Panc1 (cell line): ENCODE results near the gene FADD. TPM values are rescaled to one million over a fixed set of nuclear protein-coding genes. Genes with fewer than 3 reads are reported as not detected.

Experiments
- ATAC-seq: fragments of 200-7000 bp; cut with Tn5 transposase; 2 replicates; pipeline ENCODE4 v1.9.1; 2020; ENCODE audit warnings: mild to moderate bottlenecking, moderate library complexity
- BruUV-seq: library from RNA; stranded (reverse); fragments of 400-500 nt; replicated peaks from 2 replicates; lab custom pipeline; 2021; lab: Mats Ljungman, UMichigan
- CTCF ChIA-PET: fragments of 300-600 bp; sonication (Branson Sonifier 250); formaldehyde crosslinking; loops from one replicate; lab custom pipeline; 2022; ENCODE audit warnings: antibody characterized with exemption; lab: Charles Lee
- POLR2A ChIA-PET: fragments of 300-600 bp; sonication (Branson Sonifier 250); formaldehyde crosslinking; loops from one replicate; lab custom pipeline; 2022; ENCODE audit warnings: antibody characterized with exemption; lab: Charles Lee
- DNase-seq: peaks from one replicate; pipeline ENCODE4 v3.0.0-alpha.2; 2010; ENCODE audit warnings: low read depth, low spot score
- H3K27ac ChIP-seq: 2 replicates; pipeline ENCODE4 v1.5.1; 2011; ENCODE audit warnings: mild to moderate bottlenecking, low read length, inconsistent platforms
- H3K27me3 ChIP-seq: fragments of 200-500 bp; sonication (Bioruptor generic); 2 replicates; pipeline ENCODE4 v1.6.0; 2014; ENCODE audit warnings: low read length, inconsistent platforms; ENCODE audit not compliant: control insufficient read depth, insufficient read depth
- H3K36me3 ChIP-seq: fragments of 200-500 bp; sonication (Bioruptor generic); 2 replicates; pipeline ENCODE4 v1.5.1; 2014; ENCODE audit warnings: inconsistent platforms, mild to moderate bottlenecking, low read length, moderate library complexity; ENCODE audit not compliant: control insufficient read depth, insufficient read depth
- H3K4me1 ChIP-seq: 2 replicates; pipeline ENCODE4 v1.5.1; 2011; ENCODE audit warnings: inconsistent platforms, mild to moderate bottlenecking, low read length, moderate library complexity; ENCODE audit not compliant: control insufficient read depth, insufficient read depth
- H3K4me3 ChIP-seq, 2 experiments: 2 replicates each; pipeline ENCODE4 v1.5.1; 2011 to 2012; ENCODE audit warnings: low read depth in 2 of 2, low read length in 2 of 2, mild to moderate bottlenecking in 2 of 2, inconsistent platforms in 1 of 2, moderate library complexity in 1 of 2
- H3K9me3 ChIP-seq: fragments of 200-500 bp; sonication (Bioruptor generic); 2 replicates; pipeline ENCODE4 v1.5.1; 2014; ENCODE audit warnings: low read depth, mild to moderate bottlenecking, inconsistent platforms, low read length, moderate library complexity; ENCODE audit not compliant: control insufficient read depth, insufficient read depth
- POLR2AphosphoS5 ChIP-seq: IDR thresholded peaks from 2 replicates; pipeline ENCODE4 v1.6.1; 2012; ENCODE audit warnings: mild to moderate bottlenecking, low read depth, low read length, moderate library complexity
- SIN3A ChIP-seq: IDR thresholded peaks from 2 replicates; pipeline ENCODE4 v1.6.1; 2012; ENCODE audit warnings: low read depth, mild to moderate bottlenecking, low read length, moderate library complexity, borderline replicate concordance; ENCODE audit not compliant: insufficient read depth
- TCF7L2 ChIP-seq: IDR thresholded peaks from 2 replicates; pipeline ENCODE4 v1.6.1; 2011; ENCODE audit warnings: mild to moderate bottlenecking, low read depth, low read length, inconsistent platforms
- in situ Hi-C: cut with HindIII; loops from 2 replicates; pipeline ENCODE4 v1.10.0; 2016; ENCODE audit warnings: low sequenced_read_pairs, low pct_unique_long_range_greater_than_20kb
- intact Hi-C: fragments of 100-400 bp; cut with micrococcal nuclease; formaldehyde crosslinking; loops from one replicate; pipeline ENCODE4 v1.10.0; 2022; ENCODE audit not compliant: unreplicated experiment
- total RNA-seq: library from RNA; stranded (reverse); gene quantifications from one replicate; pipeline ENCODE4 v1.2.1, GENCODE V29; 2021; ENCODE audit not compliant: unreplicated experiment
- TF ChIP-seq, protein P1 (sequence below), 2 experiments: IDR thresholded peaks; 2 replicates each; pipeline ENCODE4 v1.6.1; 2011 to 2012; ENCODE audit warnings: low read depth in 2 of 2, control low read depth in 1 of 2, low read length in 1 of 2, mild to moderate bottlenecking in 1 of 2, moderate library complexity in 1 of 2; ENCODE audit not compliant: insufficient read depth in 1 of 2
- TF ChIP-seq, protein P2 (sequence below): fragments of 450-650 bp; IDR thresholded peaks from 2 replicates; pipeline ENCODE4 v1.5.1; 2017; ENCODE audit warnings: mild to moderate bottlenecking

Gene FADD
- total RNA-seq, 1 experiment from 2014 or later, result 47.3 TPM

DNA sequence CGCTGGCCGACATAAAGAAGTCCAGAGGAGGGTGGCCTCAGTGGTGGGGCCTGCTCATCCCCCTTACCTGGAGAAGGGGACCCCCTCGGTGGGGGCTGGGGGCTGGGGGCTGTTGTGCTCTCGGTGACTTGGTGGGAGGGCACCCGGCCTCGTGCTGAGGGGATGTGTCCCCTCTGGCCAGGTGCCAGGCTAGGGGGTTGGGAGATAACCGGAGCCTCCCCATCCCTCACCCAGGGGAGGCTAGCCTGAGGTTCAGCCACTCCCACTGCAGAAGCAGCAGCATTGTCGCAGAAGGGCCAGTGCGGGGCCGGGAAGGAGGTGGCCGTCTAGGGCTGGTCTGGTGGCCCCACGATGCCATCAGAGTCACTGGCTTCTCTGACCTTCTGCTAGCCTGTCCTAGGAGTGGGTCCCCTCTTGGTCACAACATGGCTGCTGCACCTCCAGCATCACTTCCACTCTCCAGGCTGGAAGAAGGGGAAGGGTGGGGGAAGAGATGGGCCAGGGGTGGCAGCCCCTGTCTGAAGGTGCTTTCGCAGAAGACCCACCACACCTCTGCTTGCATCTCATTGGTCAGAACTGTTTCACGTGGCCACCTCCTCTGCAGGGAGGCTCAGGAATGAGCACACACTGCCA, 44.2 kb upstream of the FADD start:
- no peak for DNase-seq
- TF ChIP-seq POLR2AphosphoS5, result no peak
- no peak for TF ChIP-seq SIN3A
- TF ChIP-seq, protein P1, sequence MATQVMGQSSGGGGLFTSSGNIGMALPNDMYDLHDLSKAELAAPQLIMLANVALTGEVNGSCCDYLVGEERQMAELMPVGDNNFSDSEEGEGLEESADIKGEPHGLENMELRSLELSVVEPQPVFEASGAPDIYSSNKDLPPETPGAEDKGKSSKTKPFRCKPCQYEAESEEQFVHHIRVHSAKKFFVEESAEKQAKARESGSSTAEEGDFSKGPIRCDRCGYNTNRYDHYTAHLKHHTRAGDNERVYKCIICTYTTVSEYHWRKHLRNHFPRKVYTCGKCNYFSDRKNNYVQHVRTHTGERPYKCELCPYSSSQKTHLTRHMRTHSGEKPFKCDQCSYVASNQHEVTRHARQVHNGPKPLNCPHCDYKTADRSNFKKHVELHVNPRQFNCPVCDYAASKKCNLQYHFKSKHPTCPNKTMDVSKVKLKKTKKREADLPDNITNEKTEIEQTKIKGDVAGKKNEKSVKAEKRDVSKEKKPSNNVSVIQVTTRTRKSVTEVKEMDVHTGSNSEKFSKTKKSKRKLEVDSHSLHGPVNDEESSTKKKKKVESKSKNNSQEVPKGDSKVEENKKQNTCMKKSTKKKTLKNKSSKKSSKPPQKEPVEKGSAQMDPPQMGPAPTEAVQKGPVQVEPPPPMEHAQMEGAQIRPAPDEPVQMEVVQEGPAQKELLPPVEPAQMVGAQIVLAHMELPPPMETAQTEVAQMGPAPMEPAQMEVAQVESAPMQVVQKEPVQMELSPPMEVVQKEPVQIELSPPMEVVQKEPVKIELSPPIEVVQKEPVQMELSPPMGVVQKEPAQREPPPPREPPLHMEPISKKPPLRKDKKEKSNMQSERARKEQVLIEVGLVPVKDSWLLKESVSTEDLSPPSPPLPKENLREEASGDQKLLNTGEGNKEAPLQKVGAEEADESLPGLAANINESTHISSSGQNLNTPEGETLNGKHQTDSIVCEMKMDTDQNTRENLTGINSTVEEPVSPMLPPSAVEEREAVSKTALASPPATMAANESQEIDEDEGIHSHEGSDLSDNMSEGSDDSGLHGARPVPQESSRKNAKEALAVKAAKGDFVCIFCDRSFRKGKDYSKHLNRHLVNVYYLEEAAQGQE (IDR thresholded peaks at IDR 0.05; ENCODE audit: insufficient read depth in 1 of 2, low read depth in 2 of 2, low read length in 1 of 2), result no peak
- TF ChIP-seq, protein P2, sequence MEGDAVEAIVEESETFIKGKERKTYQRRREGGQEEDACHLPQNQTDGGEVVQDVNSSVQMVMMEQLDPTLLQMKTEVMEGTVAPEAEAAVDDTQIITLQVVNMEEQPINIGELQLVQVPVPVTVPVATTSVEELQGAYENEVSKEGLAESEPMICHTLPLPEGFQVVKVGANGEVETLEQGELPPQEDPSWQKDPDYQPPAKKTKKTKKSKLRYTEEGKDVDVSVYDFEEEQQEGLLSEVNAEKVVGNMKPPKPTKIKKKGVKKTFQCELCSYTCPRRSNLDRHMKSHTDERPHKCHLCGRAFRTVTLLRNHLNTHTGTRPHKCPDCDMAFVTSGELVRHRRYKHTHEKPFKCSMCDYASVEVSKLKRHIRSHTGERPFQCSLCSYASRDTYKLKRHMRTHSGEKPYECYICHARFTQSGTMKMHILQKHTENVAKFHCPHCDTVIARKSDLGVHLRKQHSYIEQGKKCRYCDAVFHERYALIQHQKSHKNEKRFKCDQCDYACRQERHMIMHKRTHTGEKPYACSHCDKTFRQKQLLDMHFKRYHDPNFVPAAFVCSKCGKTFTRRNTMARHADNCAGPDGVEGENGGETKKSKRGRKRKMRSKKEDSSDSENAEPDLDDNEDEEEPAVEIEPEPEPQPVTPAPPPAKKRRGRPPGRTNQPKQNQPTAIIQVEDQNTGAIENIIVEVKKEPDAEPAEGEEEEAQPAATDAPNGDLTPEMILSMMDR, result no peak
- no peak for TF ChIP-seq TCF7L2
- ATAC-seq, result no peak
- intact Hi-C loops (no loop called here), in situ Hi-C loops (no loop called here)
- CTCF ChIA-PET, result interaction anchor here (1.1 to 1.2 kb wide), 2 partner anchors 15 to 16 kb away, joined by 3 read pairs; no protein-coding TSS in a partner anchor
- Histone ChIP-seq H3K4me1 (peaks cover 16% of the 10 kb centered on the region), H3K27me3 (no peaks in the 10 kb centered on the region), H3K36me3 (no peaks in the 10 kb centered on the region), H3K4me3 (no peak overlapping the region), H3K27ac (peak overlapping the region; percentile 69), H3K9me3 (no peaks in the 10 kb centered on the region)
- POLR2A ChIA-PET, result no interaction called here
- BruUV-seq, result no TSS peak

DNA sequence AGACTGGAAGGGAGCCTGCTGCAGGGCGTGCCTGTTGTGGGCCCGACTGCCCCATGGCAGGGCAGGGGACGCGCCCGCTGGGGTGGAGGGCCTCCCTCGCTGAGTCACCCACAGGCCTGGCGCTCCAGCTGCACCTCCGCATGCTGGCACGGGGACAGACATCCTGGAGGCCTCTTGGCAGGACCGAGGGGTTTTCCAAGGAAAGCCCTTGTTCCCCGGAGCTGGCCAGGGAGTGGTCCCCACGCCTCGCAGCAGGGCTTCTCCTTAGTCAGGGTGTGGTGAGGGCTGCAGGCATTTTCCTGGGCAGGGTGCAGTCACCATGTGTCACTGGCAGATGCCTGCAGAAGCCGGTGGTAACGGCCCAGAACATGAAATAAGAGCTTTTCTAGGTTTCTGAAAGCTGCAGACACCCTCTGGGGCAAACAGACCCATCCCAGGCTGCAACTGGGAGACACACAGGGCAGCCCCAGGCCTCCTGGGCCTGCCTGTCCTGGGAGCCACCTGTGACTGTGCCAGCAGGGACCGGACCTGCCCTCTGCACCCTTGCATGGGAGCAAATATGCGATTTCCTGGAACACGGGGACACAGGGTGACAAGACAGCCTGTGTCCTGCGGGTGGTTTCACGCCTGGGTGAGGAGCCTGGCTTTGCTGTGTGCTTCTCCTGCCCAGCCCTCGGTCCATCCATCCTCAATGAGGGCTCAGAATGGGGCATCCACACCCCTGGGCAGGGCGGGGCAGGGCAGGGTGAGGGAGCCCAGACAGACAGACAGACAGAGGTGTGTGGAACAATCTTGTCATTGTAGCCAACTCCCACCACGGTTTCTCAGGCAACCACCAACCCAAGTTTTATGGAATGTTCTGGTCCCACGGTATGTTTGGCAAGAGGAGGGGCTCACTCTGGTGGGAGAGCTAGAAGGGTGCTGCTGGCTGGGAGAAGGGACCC, 43.2 kb upstream of the FADD start:
- peak; percentile 27 for DNase-seq
- Histone ChIP-seq H3K27me3 (no peaks in the 10 kb centered on the region), H3K27ac (peak overlapping the region; percentile 69), H3K9me3 (no peaks in the 10 kb centered on the region), H3K4me1 (peaks cover 16% of the 10 kb centered on the region), H3K4me3 (peak overlapping the region in 1 of 2 experiments; percentile 20; a peak in 1 of 4 replicates), H3K36me3 (no peaks in the 10 kb centered on the region)
- no TSS peak for BruUV-seq
- ATAC-seq, result peak; percentile 89
- POLR2A ChIA-PET, result no interaction called here
- in situ Hi-C loops, result no loop called here
- CTCF ChIA-PET, result interaction anchor here (0.5 kb wide), 1 partner anchor 21 kb away, joined by 3 read pairs; no protein-coding TSS in a partner anchor
- TF ChIP-seq POLR2AphosphoS5 (peak; percentile 80), SIN3A (no peak), TCF7L2 (peak; percentile 52)
- TF ChIP-seq, protein P1 (IDR thresholded peaks at IDR 0.05; ENCODE audit: insufficient read depth in 1 of 2, low read depth in 2 of 2, low read length in 1 of 2), result no peak
- intact Hi-C loops, result no loop called here
